Hepatic stellate cell (primary cell): ENCODE data around the gene KIF1C.

ENCODE experiments used
- DNase-seq: peaks from one replicate; pipeline ENCODE4 v3.0.0; 2011; ENCODE audit warnings: low spot score

Gene KIF1C

GRCh38 chr17:4997302-4998026 lies at the start of gene KIF1C, which contains the start of gene INCA1:
Gene KIF1C (plus strand): TSS chr17:4997950. CDS start chr17:5000247, 2,297 bp downstream.
Gene INCA1 (minus strand): TSS chr17:4997522. CDS start chr17:4994437, 3,085 bp downstream.
- DNase-seq: peak; percentile 99

- peak; percentile 94 for DNase-seq
Measured at GRCh38 chr17:4948166-4948930, 49.4 kb upstream of the KIF1C start, which contains the start of gene PFN1. Gene PFN1 (minus strand): TSS chr17:4948530. CDS start chr17:4948394, 136 bp downstream.

- peak; percentile 98 for DNase-seq
Measured at GRCh38 chr17:4948931-4949320, 48.8 kb upstream of the KIF1C start.

DNA sequence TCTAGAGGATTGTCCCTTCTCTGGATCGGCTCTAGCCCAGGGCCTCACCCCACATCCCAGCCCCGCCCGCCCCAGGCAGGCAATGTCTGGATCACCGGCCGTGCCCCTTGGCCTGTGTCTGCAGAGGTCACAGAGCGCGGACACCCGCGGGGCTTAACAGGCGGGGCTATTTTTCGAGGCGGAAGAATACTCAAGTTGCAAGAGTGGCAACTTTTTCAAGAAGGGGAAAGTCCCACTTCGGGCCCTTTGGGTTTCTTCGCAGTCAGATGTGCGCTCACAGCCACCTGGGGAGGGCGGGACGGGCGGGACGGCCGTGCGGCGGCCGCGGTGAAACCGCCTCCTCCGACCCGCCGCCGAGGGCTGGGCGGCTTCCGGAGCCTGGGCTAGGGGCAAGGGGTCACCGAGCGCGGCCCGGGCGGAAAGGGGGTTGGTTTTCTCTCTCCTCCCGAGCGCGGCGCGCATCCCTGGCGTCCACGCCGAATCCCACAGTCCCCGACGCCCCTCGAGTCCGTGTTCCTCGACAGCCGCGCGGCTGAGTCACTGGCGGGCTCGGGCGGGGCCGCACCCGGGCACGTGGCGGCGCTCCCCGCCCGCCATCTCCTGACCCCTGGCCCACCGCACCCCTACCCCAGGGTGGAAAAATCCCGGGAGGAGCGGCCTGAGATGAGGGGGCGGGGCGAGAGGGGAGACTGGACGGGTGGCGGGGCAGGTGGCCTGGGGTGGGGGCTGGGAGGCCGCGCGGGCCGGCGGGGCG lies 48.3 kb upstream of the KIF1C start:
- peak; percentile 66 for DNase-seq

DNA sequence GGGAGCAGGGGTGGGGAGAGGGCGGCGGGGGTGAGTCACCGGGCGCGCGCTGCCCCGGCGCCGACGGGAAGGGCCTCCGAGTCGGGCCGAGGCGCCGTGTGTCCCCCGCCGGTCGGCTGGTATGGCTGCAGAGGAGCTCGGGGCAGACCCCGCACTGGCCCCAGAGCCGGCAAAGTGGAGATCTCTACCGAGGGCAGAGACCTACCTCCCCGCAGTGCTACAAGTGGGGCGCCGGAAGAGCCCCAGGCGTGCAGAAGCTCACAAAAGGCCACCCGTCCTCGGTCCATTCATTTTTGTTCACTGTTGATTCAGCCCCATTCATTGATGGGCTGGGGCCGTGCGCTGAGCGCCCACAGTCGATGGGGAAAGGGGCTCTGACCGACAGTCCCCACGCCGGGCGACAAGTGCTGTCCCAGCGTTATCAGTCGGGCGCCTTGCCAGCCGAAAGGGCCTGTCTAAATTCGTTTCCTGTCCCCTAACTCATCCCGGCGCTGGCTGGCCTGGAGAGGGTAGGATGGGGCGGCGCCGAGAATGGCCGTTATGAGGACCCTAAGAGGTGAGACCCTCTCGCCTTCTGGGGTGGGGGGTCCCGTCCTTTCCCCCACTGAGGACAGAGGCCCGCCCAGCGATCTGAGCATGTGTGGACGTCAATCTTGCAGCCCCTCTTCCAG lies 47.5 kb upstream of the KIF1C start:
- DNase-seq: no peak

DNA sequence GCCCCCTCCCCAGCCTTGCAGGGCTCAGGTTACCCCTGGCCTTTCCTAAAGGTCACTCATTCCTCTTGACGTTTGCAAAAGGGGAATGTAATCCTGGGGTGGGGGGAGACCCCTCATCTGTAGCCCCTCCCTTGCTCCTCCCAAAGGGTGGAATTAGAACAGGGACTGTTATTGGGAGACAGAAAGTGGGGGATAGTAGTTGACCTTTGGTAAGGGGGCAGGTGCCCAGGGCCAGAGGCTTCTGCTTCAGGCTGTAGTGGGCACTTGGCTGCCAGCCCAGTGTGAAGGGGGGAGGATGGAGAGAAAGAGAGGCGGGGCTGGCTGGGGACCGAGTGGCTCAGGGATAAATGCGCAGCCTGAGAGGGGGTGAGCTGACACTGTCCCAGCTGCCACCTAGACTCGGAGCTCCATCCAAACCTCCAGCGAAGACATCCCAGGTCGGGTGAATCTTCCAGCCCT lies 47.0 kb upstream of the KIF1C start, which contains the start of gene ENO3:
ENO3 (plus strand) TSS at position 374 of the 459 bp plus-strand sequence. CDS start 711 bp downstream, outside the sequence.
- no peak for DNase-seq

- no peak for DNase-seq
Measured at GRCh38 chr17:4951486-4951885, 46.3 kb upstream of the KIF1C start.

DNA sequence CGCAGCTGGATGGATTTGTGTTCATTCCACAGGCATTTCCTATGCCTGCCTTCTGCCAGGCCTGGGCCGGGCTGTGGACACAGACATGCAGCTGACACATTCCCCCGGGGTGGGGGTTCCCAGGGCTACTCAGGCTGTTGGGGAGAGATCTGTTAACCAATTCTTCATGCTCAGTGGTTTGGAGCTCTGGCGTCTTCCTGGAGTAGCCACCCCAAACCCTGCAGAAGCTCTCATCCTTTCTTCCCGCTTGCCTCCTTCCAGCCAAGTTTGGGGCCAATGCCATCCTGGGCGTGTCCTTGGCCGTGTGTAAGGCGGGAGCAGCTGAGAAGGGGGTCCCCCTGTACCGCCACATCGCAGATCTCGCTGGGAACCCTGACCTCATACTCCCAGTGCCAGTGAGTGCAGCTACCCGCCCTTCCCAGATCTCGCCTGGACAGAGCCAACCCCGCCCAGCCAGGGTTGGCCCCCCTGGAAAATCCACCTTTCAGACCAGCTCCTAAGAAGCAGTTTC lies 44.2 kb upstream of the KIF1C start:
- DNase-seq: peak; percentile 76

DNA sequence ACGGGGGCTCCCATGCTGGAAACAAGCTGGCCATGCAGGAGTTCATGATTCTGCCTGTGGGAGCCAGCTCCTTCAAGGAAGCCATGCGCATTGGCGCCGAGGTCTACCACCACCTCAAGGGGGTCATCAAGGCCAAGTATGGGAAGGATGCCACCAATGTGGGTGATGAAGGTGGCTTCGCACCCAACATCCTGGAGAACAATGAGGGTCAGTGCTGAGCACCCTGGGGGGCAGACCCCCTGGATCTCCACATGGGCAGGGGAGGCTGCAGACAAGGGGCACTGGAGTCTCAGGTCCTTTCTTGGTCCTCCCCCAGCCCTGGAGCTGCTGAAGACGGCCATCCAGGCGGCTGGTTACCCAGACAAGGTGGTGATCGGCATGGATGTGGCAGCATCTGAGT lies 42.7 kb upstream of the KIF1C start:
- no peak for DNase-seq

DNA sequence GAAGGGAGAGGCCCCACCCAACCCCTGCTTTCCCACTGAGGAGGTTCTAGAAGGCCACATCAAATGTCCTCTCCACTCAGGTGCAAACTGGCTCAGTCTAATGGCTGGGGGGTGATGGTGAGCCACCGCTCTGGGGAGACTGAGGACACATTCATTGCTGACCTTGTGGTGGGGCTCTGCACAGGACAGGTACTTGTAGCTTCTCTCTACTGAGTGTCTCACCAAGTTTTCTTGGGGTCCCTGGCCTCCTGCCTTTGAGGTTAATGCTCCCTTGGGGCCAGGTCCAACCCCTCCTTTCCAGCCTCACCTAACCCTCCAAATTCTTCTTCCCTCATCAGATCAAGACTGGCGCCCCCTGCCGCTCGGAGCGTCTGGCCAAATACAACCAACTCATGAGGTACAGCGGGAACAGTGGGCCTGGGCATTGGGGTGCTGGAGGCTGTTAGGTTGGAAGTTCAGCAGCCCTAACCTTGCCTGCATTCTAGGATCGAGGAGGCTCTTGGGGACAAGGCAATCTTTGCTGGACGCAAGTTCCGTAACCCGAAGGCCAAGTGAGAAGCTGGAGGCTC lies 41.2 kb upstream of the KIF1C start:
- no peak for DNase-seq

DNA sequence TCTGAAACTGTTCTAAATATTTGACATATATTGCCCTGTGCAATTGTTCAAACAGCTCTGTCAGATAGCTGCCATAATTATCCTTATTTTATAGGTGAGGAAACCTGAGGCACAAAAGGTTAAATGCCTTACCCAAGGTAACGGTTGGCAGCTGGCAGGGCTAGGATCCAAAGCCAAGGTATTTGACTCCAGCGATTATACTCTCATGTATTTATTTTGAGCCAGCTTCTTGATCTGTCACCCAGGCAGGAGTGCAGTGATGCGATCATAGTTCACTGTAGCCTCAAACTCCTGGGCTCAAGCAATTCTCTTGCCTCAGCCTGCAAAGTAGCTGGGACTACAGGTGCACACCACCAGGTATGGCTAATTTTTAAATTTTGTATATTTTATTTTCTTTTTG lies 39.6 kb upstream of the KIF1C start:
- DNase-seq: no peak

DNA sequence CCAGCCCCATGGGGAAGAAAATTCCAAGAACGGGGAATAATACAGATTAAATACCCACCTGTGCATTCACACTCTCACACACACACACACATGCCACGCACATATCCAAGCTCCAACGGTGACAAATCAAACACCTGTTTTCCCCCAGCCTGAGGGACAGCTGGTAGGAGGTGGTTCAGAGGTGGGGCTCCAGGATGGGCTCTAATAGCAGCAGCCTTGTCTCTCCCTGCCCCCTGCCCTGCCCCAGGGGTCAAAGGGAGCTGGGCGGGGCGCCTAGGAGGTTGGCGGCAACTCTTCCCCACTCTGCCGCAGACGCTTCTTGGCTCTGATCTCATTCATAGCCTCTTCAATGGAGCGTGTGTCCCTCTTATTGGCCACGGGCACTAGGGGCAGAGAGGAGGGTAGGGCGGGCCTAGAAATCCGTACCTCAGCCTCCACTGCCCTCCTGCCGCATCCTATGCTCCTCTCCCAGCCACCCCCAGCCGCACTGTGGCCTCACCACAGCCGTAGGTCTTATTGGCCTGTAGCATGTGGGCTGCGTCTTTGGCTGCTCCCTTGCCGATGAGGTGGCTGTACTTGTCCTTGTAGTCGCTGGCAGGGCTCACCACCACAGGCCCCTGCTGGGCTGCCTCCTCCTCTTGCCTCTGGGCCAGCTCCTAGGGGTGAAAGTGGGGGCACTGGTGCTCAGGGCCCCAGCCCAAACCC lies 38.3 kb upstream of the KIF1C start:
- DNase-seq: no peak

DNA sequence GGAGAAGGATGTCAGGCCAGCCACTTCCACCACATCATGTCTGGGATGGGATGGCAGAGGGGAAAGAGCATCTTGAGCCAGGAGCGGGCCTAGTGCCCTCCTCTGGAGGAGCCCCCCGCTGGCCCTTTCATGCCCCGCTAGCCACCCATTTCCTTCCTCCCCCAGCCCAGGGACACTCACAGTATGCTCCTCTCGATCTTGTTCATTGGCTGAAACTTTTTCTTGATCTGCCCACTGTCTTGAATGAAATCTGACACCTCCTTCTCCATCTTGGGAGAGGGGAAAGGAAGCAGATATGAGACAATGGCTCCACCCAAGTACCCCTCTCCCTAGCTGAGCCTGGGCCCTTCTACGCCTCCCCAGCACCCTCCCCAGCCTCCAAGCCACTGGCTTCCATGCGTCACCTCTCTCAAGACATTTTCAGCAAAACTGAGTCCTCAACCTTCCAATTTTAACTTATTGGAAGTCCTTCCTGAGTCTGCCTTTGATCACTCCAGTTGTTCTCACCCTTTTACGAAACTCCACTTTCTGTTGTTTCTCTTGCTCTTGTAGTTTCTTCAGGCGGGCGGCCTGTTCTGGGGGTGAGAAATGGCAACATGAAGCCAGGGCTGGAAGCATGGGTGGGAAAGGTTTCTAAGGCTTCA lies 37.3 kb upstream of the KIF1C start:
- DNase-seq: no peak

DNA sequence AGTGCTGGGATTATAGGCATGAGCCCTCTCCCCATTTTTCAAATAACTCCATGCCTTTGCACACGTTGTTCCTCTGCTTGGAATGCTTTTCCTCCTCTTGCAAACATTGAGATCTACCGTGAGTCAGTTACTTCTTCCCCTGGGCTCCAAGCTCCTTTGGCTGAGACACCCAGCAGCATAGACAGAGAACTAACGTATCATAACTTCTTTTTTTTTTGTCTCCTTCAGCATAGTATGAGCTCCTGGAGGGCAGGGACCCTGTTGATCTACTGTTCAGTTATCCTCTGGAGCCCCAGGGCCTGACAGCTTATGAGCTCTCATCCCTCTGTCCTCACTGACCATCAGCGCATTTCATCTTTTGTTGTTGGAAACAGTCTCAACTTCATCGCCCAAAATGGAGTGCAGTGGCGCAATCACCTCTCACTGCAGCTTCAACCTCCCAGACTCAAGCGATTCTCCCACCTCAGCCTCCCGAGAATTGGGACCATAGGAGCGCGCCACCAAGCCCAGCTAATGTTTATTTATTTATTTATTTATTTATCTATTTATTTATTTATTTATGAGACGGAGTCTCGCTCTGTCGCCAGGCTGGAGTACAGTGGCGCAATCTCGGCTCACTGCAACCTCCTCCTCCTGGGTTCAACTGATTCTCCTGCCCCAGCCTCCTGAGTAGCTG lies 32.3 kb upstream of the KIF1C start:
- no peak for DNase-seq

GRCh38 chr17:4966844-4967538 lies 30.8 kb upstream of the KIF1C start:
- DNase-seq: peak; percentile 100

GRCh38 chr17:4967539-4968485 lies 29.9 kb upstream of the KIF1C start, which contains the start of gene SPAG7:
Gene SPAG7 (minus strand): TSS chr17:4967817. CDS start chr17:4967804, 13 bp downstream.
- peak; percentile 93 for DNase-seq

- no peak for DNase-seq
Measured at GRCh38 chr17:4968486-4969046, 29.2 kb upstream of the KIF1C start.
